ENCODE data around the gene PFKP. TPM values are rescaled to one million over a fixed set of nuclear protein-coding genes. Genes with fewer than 3 reads are reported as not detected.

The PFKP gene
- total RNA-seq, 4 donors from 2014 or later: 53.9 to 93.9 (median 66.2) TPM

DNA sequence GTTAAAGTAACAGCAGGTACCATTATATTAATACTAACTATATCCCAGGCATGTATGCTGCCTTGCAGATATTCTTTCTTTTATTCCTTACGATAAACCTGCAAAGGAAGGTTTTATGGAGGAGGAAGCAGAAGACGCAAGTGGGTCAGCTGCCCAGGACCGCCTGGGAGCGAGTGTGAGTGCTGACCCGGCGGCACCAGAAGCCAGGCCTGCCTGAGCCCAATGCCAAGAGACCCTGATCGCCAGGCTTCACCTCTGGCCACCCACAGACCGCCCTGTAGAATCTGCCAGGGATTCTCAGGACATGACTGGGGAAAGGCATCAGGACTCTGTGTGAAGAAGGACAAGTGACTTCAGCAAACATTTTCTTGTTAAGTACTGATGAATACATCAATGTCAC is 78.9 kb downstream of the PFKP start:
- Histone ChIP-seq H3K9me3 (no peaks in the 10 kb centered on the region), H3K4me3 (no peak overlapping the region), H3K27ac (no peak overlapping the region), H3K36me3 (peaks cover 0 to 82% (median 29%) of the 10 kb centered on the region in 4 donors), H3K27me3 (no peaks in the 10 kb centered on the region), H3K4me1 (no peaks in the 10 kb centered on the region)
- no peak for TF ChIP-seq EP300 (IDR thresholded peaks at IDR 0.05; ENCODE audit: low read depth)
- no peak for TF ChIP-seq POLR2A (IDR thresholded peaks at IDR 0.05)
- TF ChIP-seq, protein P1, sequence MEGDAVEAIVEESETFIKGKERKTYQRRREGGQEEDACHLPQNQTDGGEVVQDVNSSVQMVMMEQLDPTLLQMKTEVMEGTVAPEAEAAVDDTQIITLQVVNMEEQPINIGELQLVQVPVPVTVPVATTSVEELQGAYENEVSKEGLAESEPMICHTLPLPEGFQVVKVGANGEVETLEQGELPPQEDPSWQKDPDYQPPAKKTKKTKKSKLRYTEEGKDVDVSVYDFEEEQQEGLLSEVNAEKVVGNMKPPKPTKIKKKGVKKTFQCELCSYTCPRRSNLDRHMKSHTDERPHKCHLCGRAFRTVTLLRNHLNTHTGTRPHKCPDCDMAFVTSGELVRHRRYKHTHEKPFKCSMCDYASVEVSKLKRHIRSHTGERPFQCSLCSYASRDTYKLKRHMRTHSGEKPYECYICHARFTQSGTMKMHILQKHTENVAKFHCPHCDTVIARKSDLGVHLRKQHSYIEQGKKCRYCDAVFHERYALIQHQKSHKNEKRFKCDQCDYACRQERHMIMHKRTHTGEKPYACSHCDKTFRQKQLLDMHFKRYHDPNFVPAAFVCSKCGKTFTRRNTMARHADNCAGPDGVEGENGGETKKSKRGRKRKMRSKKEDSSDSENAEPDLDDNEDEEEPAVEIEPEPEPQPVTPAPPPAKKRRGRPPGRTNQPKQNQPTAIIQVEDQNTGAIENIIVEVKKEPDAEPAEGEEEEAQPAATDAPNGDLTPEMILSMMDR (IDR thresholded peaks at IDR 0.05): no peak
- no peak for TF ChIP-seq POLR2AphosphoS5 (IDR thresholded peaks at IDR 0.05)
- WGBS, 2 donors (ENCODE audit: low coverage in 1 of 2): 97% methylated on average over 8 of the region's 8 CpGs; no CpG with 5 or more reads in 1 of the 2 donors
- intact Hi-C loops (cut with DNase I; ENCODE audit: low total_unique reads): no loop called here
- DNase-seq: no peak
- in situ Hi-C loops (cut with MboI; ENCODE audit: low pct_ligation_motif_present in 1 of 4, low pct_unique_long_range_greater_than_20kb in 1 of 4, low sequenced_read_pairs in 3 of 4): no loop called here

GRCh38 chr10:3147117-3147820 is 79.9 kb downstream of the PFKP start:
- peaks cover 0 to 81% (median 31%) of the 10 kb centered on the region in 4 donors for H3K36me3 ChIP-seq
- in situ Hi-C loops (cut with MboI; ENCODE audit: low pct_ligation_motif_present in 1 of 4, low pct_unique_long_range_greater_than_20kb in 1 of 4, low sequenced_read_pairs in 3 of 4): no loop called here
- H3K27me3 ChIP-seq: no peaks in the 10 kb centered on the region
- WGBS, 2 donors (ENCODE audit: low coverage in 1 of 2): 88 to 91% methylated on average over 11 to 17 of the region's 17 CpGs
- intact Hi-C loops (cut with DNase I; ENCODE audit: low total_unique reads): no loop called here
- H3K4me1 ChIP-seq: no peaks in the 10 kb centered on the region
- H3K9me3 ChIP-seq: no peaks in the 10 kb centered on the region
- no peak for DNase-seq
- H3K27ac ChIP-seq: no peak overlapping the region
- TF ChIP-seq, protein P1 (IDR thresholded peaks at IDR 0.05): no peak
- TF ChIP-seq EP300 (IDR thresholded peaks at IDR 0.05; ENCODE audit: low read depth): no peak
- TF ChIP-seq POLR2AphosphoS5 (IDR thresholded peaks at IDR 0.05): no peak
- no peak for TF ChIP-seq POLR2A (IDR thresholded peaks at IDR 0.05)
- H3K4me3 ChIP-seq: no peak overlapping the region

- H3K4me1 ChIP-seq: no peaks in the 10 kb centered on the region
- H3K27me3 ChIP-seq: no peaks in the 10 kb centered on the region
- in situ Hi-C loops (cut with MboI; ENCODE audit: low pct_ligation_motif_present in 1 of 4, low pct_unique_long_range_greater_than_20kb in 1 of 4, low sequenced_read_pairs in 3 of 4) (no loop called here), intact Hi-C loops (cut with DNase I; ENCODE audit: low total_unique reads) (no loop called here)
- DNase-seq: no peak
- peaks cover 0 to 83% (median 32%) of the 10 kb centered on the region in 4 donors for H3K36me3 ChIP-seq
- H3K27ac ChIP-seq: no peak overlapping the region
- 85 to 100% methylated on average over 1 to 17 of the region's 17 CpGs for WGBS, 2 donors (ENCODE audit: low coverage in 1 of 2)
- no peak for TF ChIP-seq POLR2AphosphoS5 (IDR thresholded peaks at IDR 0.05)
- TF ChIP-seq POLR2A (IDR thresholded peaks at IDR 0.05): no peak
- TF ChIP-seq, protein P1 (IDR thresholded peaks at IDR 0.05): no peak
- no peak for TF ChIP-seq EP300 (IDR thresholded peaks at IDR 0.05; ENCODE audit: low read depth)
- no peak overlapping the region for H3K4me3 ChIP-seq
- no peaks in the 10 kb centered on the region for H3K9me3 ChIP-seq
Measured at GRCh38 chr10:3148041-3148440, 80.7 kb downstream of the PFKP start.

DNA sequence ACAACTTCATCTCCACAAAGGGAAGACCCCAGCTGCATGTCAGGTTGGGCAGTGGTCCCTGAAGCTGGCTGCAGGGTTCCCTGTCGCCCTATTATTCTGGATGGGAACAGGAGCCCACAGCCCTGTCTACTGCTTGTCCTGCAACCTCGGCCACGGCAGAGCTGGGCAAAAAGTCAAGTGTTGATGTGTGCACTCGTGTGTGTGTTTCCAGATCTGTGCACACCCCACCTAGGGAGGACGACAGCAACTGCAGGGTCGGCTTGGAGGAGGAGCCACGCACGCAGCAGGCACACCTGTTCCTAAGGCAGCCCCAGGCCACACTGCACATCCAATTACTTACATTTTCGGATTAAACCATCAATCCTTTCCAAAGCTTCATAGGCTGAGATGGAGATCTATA is 81.6 kb downstream of the PFKP start:
- no peaks in the 10 kb centered on the region for H3K27me3 ChIP-seq
- H3K9me3 ChIP-seq: no peaks in the 10 kb centered on the region
- intact Hi-C loops (cut with DNase I; ENCODE audit: low total_unique reads) (no loop called here), in situ Hi-C loops (cut with MboI; ENCODE audit: low pct_ligation_motif_present in 1 of 4, low pct_unique_long_range_greater_than_20kb in 1 of 4, low sequenced_read_pairs in 3 of 4) (no loop called here)
- no peak for TF ChIP-seq POLR2AphosphoS5 (IDR thresholded peaks at IDR 0.05)
- TF ChIP-seq, protein P1 (IDR thresholded peaks at IDR 0.05): no peak
- no peak for TF ChIP-seq POLR2A (IDR thresholded peaks at IDR 0.05)
- TF ChIP-seq EP300 (IDR thresholded peaks at IDR 0.05; ENCODE audit: low read depth): no peak
- 69 to 100% methylated on average over 1 to 9 of the region's 9 CpGs for WGBS, 2 donors (ENCODE audit: low coverage in 1 of 2)
- H3K27ac ChIP-seq: no peak overlapping the region
- peaks cover 0 to 75% (median 30%) of the 10 kb centered on the region in 4 donors for H3K36me3 ChIP-seq
- no peak for DNase-seq
- no peak overlapping the region for H3K4me3 ChIP-seq
- H3K4me1 ChIP-seq: no peaks in the 10 kb centered on the region
